ENCODE measurements around the gene HK3. TPM values are rescaled to one million over a fixed set of nuclear protein-coding genes. Genes with fewer than 3 reads are reported as not detected.

The HK3 gene
- total RNA-seq, 2 donors from 2014 or later: 0.50 to 4.7 TPM

- H3K9me3 ChIP-seq: no peaks in the 10 kb centered on the region
- no peak for TF ChIP-seq POLR2A (IDR thresholded peaks at IDR 0.05)
- no peak for TF ChIP-seq POLR2AphosphoS5 (IDR thresholded peaks at IDR 0.05)
- TF ChIP-seq CTCF (IDR thresholded peaks at IDR 0.05): no peak
- H3K27me3 ChIP-seq (replicated peaks; ENCODE audit: insufficient read depth): no peaks in the 10 kb centered on the region
- no peak overlapping the region for H3K27ac ChIP-seq
- intact Hi-C loops (cut with DNase I): no loop called here
- no peaks in the 10 kb centered on the region for H3K36me3 ChIP-seq
- no peaks in the 10 kb centered on the region for H3K4me1 ChIP-seq (replicated peaks)
- DNase-seq (ENCODE audit: low spot score): no peak
- no peak overlapping the region for H3K4me3 ChIP-seq
- WGBS: 93% methylated on average over 1 of the region's 1 CpG
Measured at GRCh38 chr5:176906126-176906525, 7.0 kb upstream of the HK3 start.

- intact Hi-C loops (cut with DNase I): no loop called here
- no peak for DNase-seq (ENCODE audit: low spot score)
- no peaks in the 10 kb centered on the region for H3K36me3 ChIP-seq
- no peak for TF ChIP-seq POLR2A (IDR thresholded peaks at IDR 0.05)
- no peak for TF ChIP-seq POLR2AphosphoS5 (IDR thresholded peaks at IDR 0.05)
- no peak for TF ChIP-seq CTCF (IDR thresholded peaks at IDR 0.05)
- H3K4me1 ChIP-seq (replicated peaks): no peaks in the 10 kb centered on the region
- no peaks in the 10 kb centered on the region for H3K9me3 ChIP-seq
- H3K4me3 ChIP-seq: no peak overlapping the region
- WGBS: 88% methylated on average over 3 of the region's 3 CpGs
- H3K27me3 ChIP-seq (replicated peaks; ENCODE audit: insufficient read depth): no peaks in the 10 kb centered on the region
- no peak overlapping the region for H3K27ac ChIP-seq
Measured at GRCh38 chr5:176904276-176904675, 5.1 kb upstream of the HK3 start.

GRCh38 chr5:176902911-176903664, 3.9 kb upstream of the HK3 start:
- Histone ChIP-seq H3K36me3 (no peaks in the 10 kb centered on the region), H3K27ac (no peak overlapping the region), H3K9me3 (no peaks in the 10 kb centered on the region), H3K4me3 (no peak overlapping the region), H3K4me1 (replicated peaks) (no peaks in the 10 kb centered on the region), H3K27me3 (replicated peaks; ENCODE audit: insufficient read depth) (no peaks in the 10 kb centered on the region)
- DNase-seq (ENCODE audit: low spot score): no peak
- TF ChIP-seq POLR2A (IDR thresholded peaks at IDR 0.05): no peak
- no peak for TF ChIP-seq POLR2AphosphoS5 (IDR thresholded peaks at IDR 0.05)
- TF ChIP-seq CTCF (IDR thresholded peaks at IDR 0.05): no peak
- intact Hi-C loops (cut with DNase I): no loop called here
- 87% methylated on average over 5 of the region's 5 CpGs for WGBS

- Histone ChIP-seq H3K9me3 (no peaks in the 10 kb centered on the region), H3K36me3 (no peaks in the 10 kb centered on the region), H3K27ac (no peak overlapping the region), H3K4me3 (no peak overlapping the region), H3K4me1 (replicated peaks) (no peaks in the 10 kb centered on the region), H3K27me3 (replicated peaks; ENCODE audit: insufficient read depth) (no peaks in the 10 kb centered on the region)
- WGBS: 87% methylated on average over 6 of the region's 6 CpGs
- intact Hi-C loops (cut with DNase I): no loop called here
- TF ChIP-seq POLR2A (IDR thresholded peaks at IDR 0.05): no peak
- no peak for TF ChIP-seq CTCF (IDR thresholded peaks at IDR 0.05)
- TF ChIP-seq POLR2AphosphoS5 (IDR thresholded peaks at IDR 0.05): no peak
- DNase-seq (ENCODE audit: low spot score): no peak
Measured at GRCh38 chr5:176902102-176902814, 3.1 kb upstream of the HK3 start.

Measured in prostate gland (tissue), 2 donors.